Muscle of back (tissue), 13 donors: ENCODE results near the gene PSMD2. TPM values are rescaled to one million over a fixed set of nuclear protein-coding genes. Genes with fewer than 3 reads are reported as not detected.
"Not testable (repeated sequence)": the region's sequence is repeated elsewhere in the genome, so short reads cannot be mapped to it uniquely, and the experiment has no call there.

Source experiments
- DNase-seq, 3 donors: peaks; one replicate each; pipeline versions ENCODE4 v3.0.0 to v3.0.0-alpha.2; 2013
- long read RNA-seq, 9 donors: transcript quantifications; one replicate each; lab custom pipeline, GENCODE V29; 2026
- polyA plus RNA-seq, 10 donors: library from polyadenylated mRNA; unstranded; fragments of 120-200 nt; gene quantifications; one replicate each; pipeline ENCODE4 v1.2.1, GENCODE V29; 2013; ENCODE audit not compliant: insufficient read length in 10 of 10

Gene PSMD2
- polyA plus RNA-seq: 100 to 1,000 TPM; 149 to 175 (median 165) TPM
- long read RNA-seq, donor 1, transcript PSMD2-201 (21 exons, 3,449 nt): major isoform, 21 of 28 reads
- long read RNA-seq, donor 1, partial matches to known transcripts: 5 of 28 reads
- long read RNA-seq, donor 1, other reads (novel, unspliced or antisense): 0 of 28 reads
- long read RNA-seq, donor 2, transcript PSMD2-201 (21 exons, 3,449 nt): major isoform, 8 of 8 reads
- long read RNA-seq, donor 2, partial matches to known transcripts: 0 of 8 reads
- long read RNA-seq, donor 2, other reads (novel, unspliced or antisense): 0 of 8 reads
- long read RNA-seq, donor 3: 0 reads
- long read RNA-seq, donor 4, partial matches to known transcripts: 5 of 9 reads
- long read RNA-seq, donor 4, other reads (novel, unspliced or antisense): 0 of 9 reads
- long read RNA-seq, donor 5, transcript PSMD2-201 (21 exons, 3,449 nt): major isoform, 8 of 34 reads
- long read RNA-seq, donor 5, partial matches to known transcripts: 23 of 34 reads
- long read RNA-seq, donor 5, other reads (novel, unspliced or antisense): 0 of 34 reads
- long read RNA-seq, donor 6, transcript PSMD2-201 (21 exons, 3,449 nt): major isoform, 13 of 40 reads
- long read RNA-seq, donor 6, partial matches to known transcripts: 24 of 40 reads
- long read RNA-seq, donor 6, other reads (novel, unspliced or antisense): 0 of 40 reads
- long read RNA-seq, donor 7, transcript PSMD2-201 (21 exons, 3,449 nt): major isoform, 8 of 8 reads
- long read RNA-seq, donor 7, partial matches to known transcripts: 0 of 8 reads
- long read RNA-seq, donor 7, other reads (novel, unspliced or antisense): 0 of 8 reads
- long read RNA-seq, donor 8, transcript PSMD2-201 (21 exons, 3,449 nt): major isoform, 9 of 16 reads
- long read RNA-seq, donor 8, partial matches to known transcripts: 6 of 16 reads
- long read RNA-seq, donor 8, other reads (novel, unspliced or antisense): 0 of 16 reads
- long read RNA-seq, donor 9, transcript PSMD2-201 (21 exons, 3,449 nt): major isoform, 6 of 6 reads
- long read RNA-seq, donor 9, partial matches to known transcripts: 0 of 6 reads
- long read RNA-seq, donor 9, other reads (novel, unspliced or antisense): 0 of 6 reads

DNA sequence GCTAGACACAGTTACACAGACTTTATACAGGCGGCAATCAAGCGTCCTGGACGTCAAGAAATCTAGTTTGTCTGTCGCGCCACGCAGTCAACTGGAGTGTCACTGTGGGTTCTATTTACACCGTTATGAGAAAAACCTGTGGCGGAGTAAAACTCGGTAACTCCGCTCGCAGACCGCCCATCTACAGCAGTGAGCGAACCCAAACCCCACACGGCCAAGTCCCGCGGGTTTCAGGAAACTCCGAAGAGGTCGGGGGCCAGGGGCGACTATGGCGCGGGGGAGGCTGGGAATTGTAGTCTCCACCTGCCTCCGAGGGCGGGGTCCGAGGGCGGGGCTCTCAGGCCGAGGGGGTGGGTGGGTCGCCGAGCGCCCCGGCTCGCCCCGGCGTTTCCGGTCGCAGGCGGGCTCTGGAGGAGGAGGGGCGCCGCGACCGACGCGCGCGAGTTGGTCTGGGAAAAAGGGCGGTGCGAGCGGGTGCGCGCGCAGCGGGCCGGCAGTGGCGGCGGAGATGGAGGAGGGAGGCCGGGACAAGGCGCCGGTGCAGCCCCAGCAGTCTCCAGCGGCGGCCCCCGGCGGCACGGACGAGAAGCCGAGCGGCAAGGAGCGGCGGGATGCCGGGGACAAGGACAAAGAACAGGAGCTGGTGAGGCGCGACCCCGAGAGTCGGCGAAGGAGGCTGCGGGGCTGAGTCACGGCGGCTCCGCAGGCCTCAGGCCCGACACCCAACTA is at the start of gene PSMD2:
Gene PSMD2 (plus strand): TSS at position 483 of the 729 bp plus-strand sequence. CDS start 26 bp downstream, at position 509.
- peak; percentile 97 to 98 (median 97) for DNase-seq

DNA sequence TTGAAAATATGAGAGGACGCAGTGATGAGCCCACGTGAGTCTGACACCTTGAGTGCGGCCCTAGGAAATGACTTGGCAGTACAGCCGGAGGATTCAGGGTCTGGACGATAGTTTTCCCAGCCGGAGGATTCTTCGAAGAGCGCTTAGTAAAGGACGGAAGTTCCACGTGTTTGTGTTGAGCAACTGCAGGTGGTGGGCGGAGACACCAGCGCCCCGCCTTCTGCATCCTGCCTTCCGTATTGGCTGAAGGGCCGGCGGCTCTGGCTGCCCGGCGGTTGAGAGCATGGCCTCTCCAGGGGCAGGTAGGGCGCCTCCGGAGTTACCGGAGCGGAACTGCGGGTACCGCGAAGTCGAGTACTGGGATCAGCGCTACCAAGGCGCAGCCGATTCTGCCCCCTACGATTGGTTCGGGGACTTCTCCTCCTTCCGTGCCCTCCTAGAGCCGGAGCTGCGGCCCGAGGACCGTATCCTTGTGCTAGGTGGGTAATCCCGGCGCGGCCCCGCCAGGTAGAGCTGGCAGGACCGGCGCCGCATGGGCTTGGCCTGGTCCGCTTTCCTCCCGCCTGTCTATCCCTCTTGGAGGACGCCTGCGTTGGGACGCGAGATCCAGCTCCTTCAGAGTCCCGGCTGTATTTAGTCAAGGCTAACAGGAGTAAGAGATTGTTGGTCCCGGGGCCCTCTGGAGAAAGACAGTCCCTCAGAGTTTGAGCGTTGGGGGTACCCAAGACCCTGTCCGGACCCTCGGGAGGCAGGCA is 49.5 kb upstream of the PSMD2 start, which contains the start of gene EEF1AKMT4:
Gene EEF1AKMT4 (plus strand): TSS at position 261 of the 755 bp plus-strand sequence. CDS start 23 bp downstream, at position 284.
- DNase-seq: peak; percentile 95 to 97 (median 97)

DNA sequence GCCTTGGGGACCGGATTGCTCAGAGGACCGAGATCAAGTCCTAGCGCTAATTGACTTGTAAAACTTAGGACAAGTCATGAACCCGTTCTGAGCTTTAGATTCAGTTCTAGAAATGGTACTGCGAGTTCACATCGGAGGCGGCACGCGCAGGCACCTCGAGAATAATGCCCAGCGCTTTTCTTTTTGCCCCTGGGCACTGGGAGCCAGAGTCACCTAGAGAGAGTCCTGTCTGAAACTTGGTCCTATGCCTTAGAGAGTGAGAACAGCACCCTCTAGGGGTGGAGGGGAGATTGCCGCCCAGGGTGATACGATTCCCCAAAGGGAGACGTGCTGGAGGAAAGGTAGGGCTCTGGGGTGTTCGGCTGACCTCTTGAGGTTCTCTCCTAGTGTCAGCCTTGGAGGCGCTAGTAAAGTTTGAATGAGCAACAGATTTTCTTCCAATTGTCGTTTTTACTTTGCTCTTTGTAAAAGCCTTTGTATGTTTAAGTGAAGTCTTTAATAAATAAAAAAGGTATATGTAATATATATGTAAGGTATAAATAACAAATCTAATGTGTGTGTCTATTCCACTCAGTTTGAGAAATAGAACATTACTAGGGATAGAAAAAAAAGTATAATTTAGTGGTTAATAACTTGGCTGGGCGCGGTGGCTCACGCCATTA is 48.7 kb upstream of the PSMD2 start:
- DNase-seq: peak; percentile 70 to 80 (median 75)

DNA sequence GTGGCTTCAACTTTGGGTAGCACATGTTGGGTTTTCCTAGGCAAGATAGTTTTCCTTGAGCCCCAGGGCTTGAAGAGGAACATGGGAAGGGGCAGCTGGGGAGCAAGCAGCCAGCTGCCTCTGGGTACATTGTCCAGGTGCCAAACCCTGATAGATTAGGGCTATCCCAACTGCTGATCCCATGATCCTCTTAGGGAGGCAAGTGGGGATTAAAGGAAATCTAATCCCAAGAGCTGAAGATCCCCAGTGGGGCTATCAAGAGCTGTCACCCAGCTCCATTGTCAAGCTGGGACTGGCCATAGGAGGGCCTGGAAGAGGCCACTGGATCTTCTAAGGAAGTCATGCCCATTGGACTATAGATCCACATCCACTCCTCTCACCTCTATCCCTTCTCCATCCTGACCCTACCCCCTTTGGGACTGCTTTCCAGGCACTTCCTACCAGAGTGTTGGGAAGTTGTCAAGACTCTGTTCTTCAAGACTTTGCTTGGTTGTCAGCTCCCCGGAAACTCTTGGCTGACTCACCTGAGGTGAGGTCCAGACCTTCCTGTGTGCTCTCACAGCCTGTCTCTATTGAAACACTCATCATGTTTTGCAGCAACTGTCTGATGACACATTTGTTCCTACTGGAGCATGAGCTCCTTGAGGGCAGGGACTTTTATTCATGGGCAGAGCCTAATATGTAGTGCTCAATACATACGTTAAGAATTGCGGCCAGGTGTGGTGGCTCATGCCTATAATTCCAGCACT is 43.6 kb upstream of the PSMD2 start:
- no peak for DNase-seq

DNA sequence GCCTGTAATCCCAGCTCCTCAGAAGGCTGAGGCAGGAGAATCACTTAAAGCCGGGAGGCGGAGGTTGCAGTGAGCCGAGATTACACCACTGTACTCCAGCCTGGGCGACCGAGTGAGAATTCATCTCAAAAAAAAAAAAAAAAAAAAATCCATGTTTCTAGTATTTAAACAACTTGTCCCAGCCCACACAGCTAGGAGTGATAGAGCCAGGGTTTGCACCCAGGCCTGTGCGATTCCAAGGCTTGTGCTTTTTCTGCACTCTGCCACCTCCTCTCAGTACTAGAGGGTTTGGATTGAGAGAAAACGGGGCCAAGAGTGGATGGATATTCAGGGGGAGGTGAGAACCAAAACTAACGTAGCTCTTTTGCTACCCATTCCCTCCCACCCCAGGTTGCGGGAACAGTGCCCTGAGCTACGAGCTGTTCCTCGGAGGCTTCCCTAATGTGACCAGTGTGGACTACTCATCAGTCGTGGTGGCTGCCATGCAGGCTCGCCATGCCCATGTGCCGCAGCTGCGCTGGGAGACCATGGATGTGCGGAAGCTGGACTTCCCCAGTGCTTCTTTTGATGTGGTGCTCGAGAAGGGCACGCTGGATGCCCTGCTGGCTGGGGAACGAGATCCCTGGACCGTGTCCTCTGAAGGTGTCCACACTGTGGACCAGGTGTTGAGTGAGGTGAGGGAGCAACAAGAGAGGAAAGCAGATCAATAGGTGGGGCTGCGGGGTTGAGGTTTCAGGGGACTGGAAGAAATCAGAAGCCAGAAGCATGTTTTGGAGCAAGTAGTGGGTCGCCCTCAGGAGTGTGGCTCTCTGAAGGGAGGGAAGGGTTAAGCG is 41.7 kb upstream of the PSMD2 start:
- no peak for DNase-seq

DNA sequence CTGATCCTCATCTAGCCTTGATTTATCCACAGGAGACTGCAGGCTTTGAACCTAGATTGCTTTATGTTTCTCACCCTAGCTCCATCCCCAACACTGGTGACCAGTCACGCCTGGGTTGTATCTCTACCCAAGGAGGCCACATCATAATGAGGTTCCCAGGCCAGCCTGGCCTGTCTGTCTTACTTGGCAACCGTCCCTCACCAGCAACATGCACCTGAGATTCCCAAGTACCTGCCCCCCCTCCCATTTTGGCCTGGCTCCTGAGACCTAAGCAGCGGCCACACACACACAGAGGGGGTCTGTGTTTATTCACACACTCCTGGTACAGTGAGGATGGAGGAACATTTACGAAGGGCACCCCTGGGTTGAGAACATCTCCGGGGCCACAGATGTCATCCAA is 40.1 kb upstream of the PSMD2 start:
- DNase-seq: no peak

DNA sequence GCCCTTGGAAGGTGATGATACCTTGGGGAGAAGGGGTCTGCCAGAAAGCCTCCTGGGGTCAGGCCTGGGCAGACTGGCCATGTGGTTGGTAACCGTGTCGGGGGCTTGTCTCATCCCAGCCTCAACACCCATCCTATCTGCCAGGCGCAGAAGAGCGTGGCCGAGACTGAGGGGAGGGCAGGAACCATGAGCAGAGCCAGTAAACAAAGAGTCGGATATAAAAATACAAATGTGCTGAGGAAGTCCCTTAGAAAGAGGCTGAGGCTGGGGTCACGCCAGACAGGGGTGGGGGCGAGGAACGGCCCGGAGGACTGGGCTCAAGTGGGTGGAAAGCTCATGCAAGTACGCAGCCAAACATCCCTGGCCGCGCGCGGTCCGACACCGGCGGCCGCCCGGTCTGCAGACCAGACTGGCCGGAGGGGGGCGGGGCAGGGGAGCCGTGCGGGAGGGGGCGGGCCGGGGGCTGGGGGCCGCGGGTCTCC is 39.6 kb upstream of the PSMD2 start:
- no peak for DNase-seq

DNA sequence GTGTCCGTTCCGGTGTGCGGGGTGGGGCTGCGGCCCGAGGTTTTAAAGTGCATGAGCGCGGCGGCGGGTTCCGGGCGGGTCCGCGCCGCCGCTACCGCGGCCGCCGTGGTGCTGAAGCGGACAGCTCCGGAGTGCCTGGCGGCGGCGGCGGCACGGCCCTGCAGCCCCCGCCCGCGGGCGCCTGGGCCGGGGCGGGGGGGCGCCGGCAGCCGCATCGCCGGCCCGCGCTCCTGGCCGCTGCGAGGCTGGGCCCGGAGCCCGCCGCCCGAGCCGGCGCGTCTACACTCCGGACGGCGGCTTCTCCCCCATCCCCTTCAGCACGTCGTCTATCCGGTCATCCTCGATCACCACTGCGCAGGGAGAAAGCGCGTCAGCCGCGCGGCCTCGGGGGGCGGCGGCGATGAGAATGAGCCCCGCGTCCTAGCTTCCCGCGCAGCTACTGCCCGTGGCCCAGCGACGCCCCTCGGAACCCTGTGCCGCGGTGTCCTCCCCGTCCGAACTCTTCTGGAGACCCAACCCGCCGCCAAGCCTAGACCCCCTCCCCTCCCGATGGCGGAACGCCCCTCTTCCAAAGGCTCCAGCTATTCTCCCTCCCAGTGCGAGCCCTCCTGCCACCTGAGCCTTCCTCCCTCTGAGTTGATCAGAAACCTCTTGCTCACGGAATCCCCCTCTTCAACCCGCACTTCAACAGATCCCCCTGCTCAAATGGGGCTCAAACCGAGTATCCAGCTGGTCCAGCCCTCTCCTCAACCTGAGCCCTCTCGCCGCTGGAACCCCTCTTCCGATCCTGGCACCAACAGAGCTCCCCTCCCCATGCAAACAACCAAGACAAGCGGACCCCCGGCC is 38.9 kb upstream of the PSMD2 start:
- peak in 2 of 3 donors; percentile 42 to 62 for DNase-seq

DNA sequence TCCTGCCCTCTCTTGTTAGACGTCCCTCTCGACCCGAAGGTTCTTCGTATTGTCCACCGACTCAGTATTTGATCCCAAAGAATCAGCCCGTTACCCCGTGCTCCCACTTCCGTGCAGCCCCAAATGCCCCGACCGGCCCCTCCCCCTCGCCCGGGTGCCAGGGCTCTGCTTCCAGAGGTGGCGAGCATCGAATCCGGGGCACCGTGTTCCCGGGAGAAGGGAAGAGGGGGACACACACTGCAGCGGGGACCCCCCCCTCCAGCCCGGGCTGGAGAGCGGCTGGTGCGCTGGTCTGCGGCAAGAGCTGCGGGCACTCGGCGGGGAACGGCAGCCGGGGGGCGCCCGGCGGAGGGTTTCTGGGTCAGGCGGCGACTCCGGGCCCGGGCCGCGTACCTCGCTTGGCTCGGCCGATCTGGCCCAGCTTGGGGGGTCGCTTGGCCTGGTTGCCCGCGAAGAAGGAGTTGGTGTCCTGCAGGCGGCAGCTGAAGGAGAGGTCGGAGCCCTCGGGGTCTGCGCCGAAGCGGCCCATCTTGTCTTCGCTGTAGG is 38.2 kb upstream of the PSMD2 start:
- DNase-seq: no peak

DNA sequence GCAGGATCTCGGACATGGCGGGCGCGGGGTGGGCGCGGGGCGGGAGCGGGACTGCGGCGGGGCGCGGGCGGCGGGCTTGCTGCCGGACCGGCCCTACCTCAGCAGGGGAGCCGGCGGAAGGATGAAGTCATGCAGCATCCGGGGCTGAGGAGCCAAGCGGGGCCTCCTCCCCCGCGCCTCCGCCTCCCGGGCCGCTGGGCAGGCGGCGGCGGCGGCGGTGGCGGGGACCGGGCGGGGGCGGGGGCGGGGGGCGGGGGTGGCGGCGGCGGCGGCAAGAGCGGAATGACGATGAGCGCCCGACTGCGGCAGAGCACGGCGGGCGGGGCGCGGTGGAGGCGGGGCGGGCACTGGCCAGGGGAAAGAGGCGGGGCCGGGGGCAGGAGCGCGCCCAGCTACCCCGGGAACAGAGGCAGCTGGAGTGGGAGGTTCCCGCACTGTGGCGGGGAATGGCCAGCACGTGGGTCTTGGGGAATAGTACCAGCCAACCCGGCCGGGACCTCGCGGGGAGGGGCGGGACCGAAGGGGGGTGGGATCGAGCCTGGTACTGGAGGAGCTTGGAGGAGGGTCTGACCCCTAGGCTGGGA is 37.7 kb upstream of the PSMD2 start, which contains the start of gene CAMK2N2:
Gene CAMK2N2 (minus strand): TSS at position 284 of the 584 bp plus-strand sequence. CDS start 268 bp downstream, at position 16.
- DNase-seq: no peak

DNA sequence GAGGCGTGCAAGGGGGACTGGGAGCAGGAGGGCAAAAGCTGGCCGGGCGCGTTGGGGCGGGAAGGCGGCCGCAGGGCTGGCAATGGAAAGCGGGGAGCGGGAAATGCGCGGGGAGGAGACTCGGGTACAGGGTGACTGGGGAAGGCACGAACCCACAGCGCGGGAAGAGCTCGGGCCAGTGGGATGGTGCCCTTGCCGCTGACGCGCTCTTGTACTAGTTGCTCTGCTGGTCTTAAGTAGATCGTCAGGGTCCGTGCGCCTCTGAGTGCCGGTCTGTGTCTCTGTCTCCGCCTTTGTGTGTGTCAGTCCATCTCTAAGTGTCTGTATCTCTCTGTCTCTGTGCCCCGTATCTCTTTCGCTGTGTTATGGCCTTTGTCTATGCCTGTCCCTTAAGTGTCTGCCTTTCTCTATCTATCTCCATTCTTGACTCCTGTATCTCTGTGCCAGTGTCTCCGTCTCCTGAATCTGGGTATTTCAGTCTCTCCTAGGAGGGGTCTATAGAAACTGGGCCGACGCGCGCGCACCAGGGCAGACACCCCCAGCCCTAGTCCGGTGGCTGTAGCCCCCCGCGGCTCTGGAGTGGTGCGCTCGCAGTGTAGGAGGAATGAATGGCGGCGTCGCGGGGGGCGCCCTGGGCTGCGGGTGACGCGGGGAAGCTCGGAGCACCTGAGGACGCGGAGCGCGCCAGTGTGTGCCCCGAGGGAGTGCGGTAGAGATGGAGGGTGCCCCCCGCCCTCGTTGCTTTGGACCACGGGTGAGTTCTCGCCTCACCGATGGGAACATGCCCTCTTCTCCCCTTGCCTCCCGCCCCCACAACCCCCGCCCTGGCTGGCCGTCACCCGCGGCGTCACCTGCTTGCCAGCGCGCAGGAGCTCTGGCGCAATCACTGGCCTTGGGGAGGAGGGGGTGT is 36.9 kb upstream of the PSMD2 start:
- no peak for DNase-seq

DNA sequence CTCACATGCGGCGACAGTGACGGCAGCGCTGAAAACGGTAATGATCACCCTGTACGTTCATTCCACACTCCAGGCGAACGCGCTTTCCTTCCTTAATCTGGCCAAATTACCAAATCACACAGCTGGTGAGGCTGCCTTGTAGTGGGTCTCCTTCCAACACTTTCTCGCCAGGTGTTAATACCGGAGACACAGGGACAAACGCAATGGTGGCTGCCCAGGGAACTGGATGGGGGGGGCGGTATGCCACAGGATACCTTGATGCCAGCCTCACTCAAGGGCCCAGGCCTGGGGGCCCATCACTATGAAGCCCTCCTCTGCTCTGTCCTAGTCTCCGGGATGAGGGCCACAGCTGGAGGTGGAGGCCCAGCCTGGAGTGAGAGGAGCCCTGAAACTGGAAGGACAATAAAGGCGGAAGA is 36.3 kb upstream of the PSMD2 start:
- no peak for DNase-seq

DNA sequence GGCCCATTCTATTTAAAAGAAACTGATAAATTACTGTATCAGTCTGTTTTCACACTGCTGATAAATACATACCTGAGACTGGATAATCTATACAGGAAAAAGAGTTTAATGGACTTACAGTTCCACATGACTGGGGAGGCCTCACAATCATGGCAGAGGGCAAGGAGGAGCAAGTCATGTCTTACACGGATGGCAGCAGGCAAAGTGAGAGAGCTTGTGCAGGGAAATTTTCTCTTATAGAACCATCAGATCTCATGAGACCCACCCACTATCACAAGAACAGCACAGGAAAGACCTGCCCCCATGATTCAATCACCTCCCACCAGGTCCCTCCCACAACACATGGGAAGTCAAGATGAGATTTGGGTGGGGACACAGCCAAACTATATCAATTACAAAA is 31.8 kb upstream of the PSMD2 start:
- DNase-seq: not testable (repeated sequence)

DNA sequence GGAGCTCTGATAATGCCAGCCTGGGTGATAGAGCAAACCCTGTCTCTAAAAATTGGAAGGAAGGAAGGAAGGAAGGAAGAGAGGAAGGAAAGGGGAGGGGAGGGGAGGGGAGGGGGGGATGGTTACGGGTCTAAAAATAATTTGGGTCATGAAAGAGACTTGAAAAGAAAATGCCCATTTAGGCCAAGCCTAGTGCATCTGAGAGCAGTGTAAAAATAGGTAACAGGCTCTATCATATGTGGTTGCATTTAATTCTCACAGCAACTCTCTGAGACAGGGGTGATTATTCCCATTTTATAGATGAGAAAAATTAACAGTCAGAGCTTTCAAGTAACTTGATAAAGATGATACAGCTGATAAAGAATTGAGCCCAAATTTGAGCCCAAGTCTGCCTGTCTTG is 26.8 kb upstream of the PSMD2 start:
- DNase-seq: no peak

DNA sequence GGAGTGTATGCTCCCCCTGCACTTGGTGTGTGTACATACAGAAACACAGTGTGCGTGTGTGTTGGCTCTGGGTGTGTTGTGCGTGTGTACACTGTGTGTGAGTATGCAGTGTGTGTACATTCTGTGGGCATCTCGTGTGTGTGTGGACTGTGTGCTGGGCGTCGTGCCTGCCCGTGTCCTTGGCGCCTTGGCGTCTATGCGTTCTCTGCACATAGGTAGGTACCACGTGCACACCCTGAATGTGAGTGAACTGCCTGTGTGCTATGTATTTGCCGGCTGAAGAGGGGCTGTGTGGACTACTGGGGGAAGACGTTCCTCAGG is 23.7 kb upstream of the PSMD2 start:
- DNase-seq: no peak
